Erythroblast (primary cell): ENCODE data around the gene PARG.
"Not testable (repeated sequence)": the region's sequence is repeated elsewhere in the genome, so short reads cannot be mapped to it uniquely, and the experiment has no call there.

ENCODE experiments used
- GATA1 ChIP-seq: IDR thresholded peaks from 2 replicates; pipeline ENCODE4 v1.6.1; 2011; ENCODE audit warnings: low read depth, mild to moderate bottlenecking, control low read depth, low read length, moderate library complexity
- POLR2A ChIP-seq: IDR thresholded peaks from 2 replicates; pipeline ENCODE4 v1.6.1; 2011; ENCODE audit warnings: mild to moderate bottlenecking, low read length

GRCh38 chr10:49972094-49972493 is 30.3 kb upstream of the PARG start:
- not testable (repeated sequence) for TF ChIP-seq POLR2A, GATA1
